Esophagus squamous epithelium (tissue), 5 donors: ENCODE results near the gene IKZF5. TPM values are rescaled to one million over a fixed set of nuclear protein-coding genes. Genes with fewer than 3 reads are reported as not detected.

ENCODE experiments used
- DNase-seq: peaks from one replicate; lab custom pipeline; 2025; lab: John Stamatoyannopoulos, UW
- H3K27ac ChIP-seq, 4 donors: fragments of 200-600 bp; sonication (generic); one replicate each; pipeline ENCODE4 v1.5.1; 2016 to 2019; ENCODE audit warnings: mild to moderate bottlenecking in 1 of 4
- H3K27me3 ChIP-seq, 4 donors: fragments of 200-600 bp; sonication (generic); 1 replicate in 3 of 4; 2 replicates in 1 of 4; pipeline versions ENCODE4 v1.5.1 to v1.6.0; 2017 to 2021; ENCODE audit warnings: antibody characterized with exemption in 1 of 4
- H3K36me3 ChIP-seq, 3 donors: fragments of 200-600 bp; sonication (generic); one replicate each; pipeline ENCODE4 v1.5.1; 2016 to 2019
- H3K4me1 ChIP-seq, 3 donors: fragments of 200-600 bp; sonication (generic); one replicate each; pipeline ENCODE4 v1.5.1; 2017 to 2019
- H3K4me3 ChIP-seq, 4 donors: fragments of 200-600 bp; sonication (generic); 1 replicate in 3 of 4; 2 replicates in 1 of 4; pipeline ENCODE4 v1.5.1; 2016 to 2019; ENCODE audit warnings: mild to moderate bottlenecking in 2 of 4, moderate library complexity in 1 of 4
- H3K9me3 ChIP-seq, 3 donors: fragments of 200-600 bp; sonication (generic); one replicate each; pipeline ENCODE4 v1.5.1; 2016 to 2019
- CTCF ChIP-seq, 6 experiments: fragments of 450-650 bp in 4 of 6; fragments of 200-600 bp in 2 of 6; sonication (generic) in 2 of 6; IDR thresholded peaks; one replicate each; pipeline ENCODE4 v1.5.1; 2016 to 2019; ENCODE audit warnings: antibody characterized with exemption in 6 of 6, mild to moderate bottlenecking in 4 of 6, moderate library complexity in 4 of 6
- POLR2A ChIP-seq, 4 donors: fragments of 450-650 bp; IDR thresholded peaks; one replicate each; pipeline ENCODE4 v1.6.1; 2017; ENCODE audit warnings: antibody characterized with exemption in 4 of 4, mild to moderate bottlenecking in 4 of 4, moderate library complexity in 3 of 4
- WGBS, 2 donors: methylation state at CpG; one replicate each; pipeline ENCODE4 v1.1.5; 2018; 5-methylcytosine and 5-hydroxymethylcytosine counted together
- intact Hi-C: fragments of 100-400 bp; cut with DNase I; formaldehyde crosslinking; loops from one replicate; pipeline ENCODE4 v1.15.0; 2022
- total RNA-seq, 4 donors: library from RNA; depleted of rRNA; stranded (reverse); fragments of >200 nt; gene quantifications; one replicate each; pipeline ENCODE4 v1.1.0, GENCODE V29; 2016
- donor health status: DM: yes; HTN: yes; CAD: no.

IKZF5 gene
- total RNA-seq, 4 donors from 2014 or later = 2.9 to 12.0 (median 5.7) TPM

- H3K27ac ChIP-seq = no peak overlapping the region
- peaks cover 0 to 72% (median 10%) of the 10 kb centered on the region in 3 donors for H3K36me3 ChIP-seq
Observed at GRCh38 chr10:122995936-122996335, 12.7 kb downstream of the IKZF5 start.

GRCh38 chr10:122993797-122994336 lies 14.7 kb downstream of the IKZF5 start:
- intact Hi-C loops = no loop called here
- 89 to 98% methylated on average over 5 to 6 of the region's 6 CpGs for WGBS, 2 donors
- no peak for DNase-seq
- peaks cover 0 to 3% (median 0%) of the 10 kb centered on the region in 3 donors for H3K4me1 ChIP-seq
- no peak overlapping the region for H3K4me3 ChIP-seq
- TF ChIP-seq CTCF (IDR thresholded peaks at IDR 0.05) (no peak), POLR2A (IDR thresholded peaks at IDR 0.05) (no peak)
- H3K27ac ChIP-seq = no peak overlapping the region
- H3K9me3 ChIP-seq = no peaks in the 10 kb centered on the region
- peaks cover 0 to 72% (median 10%) of the 10 kb centered on the region in 3 donors for H3K36me3 ChIP-seq
- H3K27me3 ChIP-seq = no peaks in the 10 kb centered on the region

More at GRCh38 chr10:122995936-122996335, 12.7 kb downstream of the IKZF5 start:
- H3K27me3 ChIP-seq = no peaks in the 10 kb centered on the region
- peaks cover 0 to 16% (median 4%) of the 10 kb centered on the region in 3 donors for H3K4me1 ChIP-seq
- no peaks in the 10 kb centered on the region for H3K9me3 ChIP-seq
- H3K4me3 ChIP-seq = no peak overlapping the region
- 80 to 94% methylated on average over 4 of the region's 4 CpGs for WGBS, 2 donors
- TF ChIP-seq POLR2A (IDR thresholded peaks at IDR 0.05) (no peak), CTCF (IDR thresholded peaks at IDR 0.05) (no peak)
- intact Hi-C loops = no loop called here
- DNase-seq = no peak

GRCh38 chr10:122992031-122992585 lies 16.5 kb downstream of the IKZF5 start:
- no peak for DNase-seq
- TF ChIP-seq CTCF (IDR thresholded peaks at IDR 0.05) (no peak), POLR2A (IDR thresholded peaks at IDR 0.05) (no peak)
- 69 to 87% methylated on average over 1 of the region's 1 CpG for WGBS, 2 donors
- no peak overlapping the region for H3K27ac ChIP-seq
- H3K27me3 ChIP-seq = no peaks in the 10 kb centered on the region
- peaks cover 0 to 58% (median 10%) of the 10 kb centered on the region in 3 donors for H3K36me3 ChIP-seq
- no peaks in the 10 kb centered on the region for H3K9me3 ChIP-seq
- H3K4me3 ChIP-seq = no peak overlapping the region
- H3K4me1 ChIP-seq = no peaks in the 10 kb centered on the region
- intact Hi-C loops = no loop called here

GRCh38 chr10:122990278-122990677 lies 18.3 kb downstream of the IKZF5 start:
- H3K27me3 ChIP-seq = no peaks in the 10 kb centered on the region
- H3K27ac ChIP-seq = no peak overlapping the region
- intact Hi-C loops = no loop called here
- 56 to 71% methylated on average over 5 of the region's 5 CpGs for WGBS, 2 donors
- DNase-seq = no peak
- no peaks in the 10 kb centered on the region for H3K4me1 ChIP-seq
- no peaks in the 10 kb centered on the region for H3K9me3 ChIP-seq
- no peak for TF ChIP-seq POLR2A (IDR thresholded peaks at IDR 0.05)
- TF ChIP-seq CTCF (IDR thresholded peaks at IDR 0.05) = no peak
- H3K4me3 ChIP-seq = no peak overlapping the region
- H3K36me3 ChIP-seq = peaks cover 0 to 40% (median 5%) of the 10 kb centered on the region in 3 donors

GRCh38 chr10:122988501-122988900 lies 20.1 kb downstream of the IKZF5 start:
- Histone ChIP-seq H3K27ac (no peak overlapping the region), H3K9me3 (no peaks in the 10 kb centered on the region), H3K36me3 (peaks cover 0 to 22% (median 0%) of the 10 kb centered on the region in 3 donors), H3K4me1 (no peaks in the 10 kb centered on the region), H3K4me3 (no peak overlapping the region), H3K27me3 (no peaks in the 10 kb centered on the region)
- intact Hi-C loops = no loop called here
- DNase-seq = no peak
- 56 to 60% methylated on average over 2 of the region's 2 CpGs for WGBS, 2 donors
- TF ChIP-seq CTCF (IDR thresholded peaks at IDR 0.05) (no peak), POLR2A (IDR thresholded peaks at IDR 0.05) (no peak)
